Measurements from ENCODE around the gene GPRIN1. TPM values are rescaled to one million over a fixed set of nuclear protein-coding genes. Genes with fewer than 3 reads are reported as not detected.

The GPRIN1 gene
- total and polyA plus RNA-seq, 8 donors = 0.23 to 3.2 (median 0.58) TPM

DNA sequence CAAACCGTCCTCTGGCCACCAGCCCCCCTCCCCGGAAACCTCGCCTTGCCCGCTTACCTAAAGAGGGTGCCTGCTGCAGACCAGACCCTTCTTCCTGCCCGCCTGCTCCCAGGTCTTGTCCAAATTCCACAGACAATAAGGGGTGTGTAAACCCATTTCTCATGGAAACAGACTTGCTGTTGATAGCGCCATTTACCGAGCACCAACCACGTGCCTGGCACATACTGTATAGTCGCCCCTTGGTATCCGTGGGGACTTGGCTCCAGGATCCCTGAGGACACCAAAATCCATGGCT, 35.7 kb downstream of the GPRIN1 start:
- WGBS, 2 donors = 25 to 38% methylated on average over 10 of the region's 10 CpGs
- H3K4me3 ChIP-seq = no peak overlapping the region
- no peaks in the 10 kb centered on the region for H3K36me3 ChIP-seq
- intact Hi-C loops (cut with DNase I) = loop anchor here in 1 of 3 donors (10.0 kb wide), 1 partner anchor 159 kb away; the partner anchor contains the start of gene CLTB
- H3K9me3 ChIP-seq = no peaks in the 10 kb centered on the region
- no peaks in the 10 kb centered on the region for H3K4me1 ChIP-seq
- TF ChIP-seq, protein P1, sequence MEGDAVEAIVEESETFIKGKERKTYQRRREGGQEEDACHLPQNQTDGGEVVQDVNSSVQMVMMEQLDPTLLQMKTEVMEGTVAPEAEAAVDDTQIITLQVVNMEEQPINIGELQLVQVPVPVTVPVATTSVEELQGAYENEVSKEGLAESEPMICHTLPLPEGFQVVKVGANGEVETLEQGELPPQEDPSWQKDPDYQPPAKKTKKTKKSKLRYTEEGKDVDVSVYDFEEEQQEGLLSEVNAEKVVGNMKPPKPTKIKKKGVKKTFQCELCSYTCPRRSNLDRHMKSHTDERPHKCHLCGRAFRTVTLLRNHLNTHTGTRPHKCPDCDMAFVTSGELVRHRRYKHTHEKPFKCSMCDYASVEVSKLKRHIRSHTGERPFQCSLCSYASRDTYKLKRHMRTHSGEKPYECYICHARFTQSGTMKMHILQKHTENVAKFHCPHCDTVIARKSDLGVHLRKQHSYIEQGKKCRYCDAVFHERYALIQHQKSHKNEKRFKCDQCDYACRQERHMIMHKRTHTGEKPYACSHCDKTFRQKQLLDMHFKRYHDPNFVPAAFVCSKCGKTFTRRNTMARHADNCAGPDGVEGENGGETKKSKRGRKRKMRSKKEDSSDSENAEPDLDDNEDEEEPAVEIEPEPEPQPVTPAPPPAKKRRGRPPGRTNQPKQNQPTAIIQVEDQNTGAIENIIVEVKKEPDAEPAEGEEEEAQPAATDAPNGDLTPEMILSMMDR (IDR thresholded peaks at IDR 0.05) = peak in 2 of 4 donors; percentile 3 to 14
- H3K27me3 ChIP-seq = no peaks in the 10 kb centered on the region
- FAIRE-seq (no peak), DNase-seq (no peak), ATAC-seq (no peak)
- no peak overlapping the region for H3K27ac ChIP-seq

DNA sequence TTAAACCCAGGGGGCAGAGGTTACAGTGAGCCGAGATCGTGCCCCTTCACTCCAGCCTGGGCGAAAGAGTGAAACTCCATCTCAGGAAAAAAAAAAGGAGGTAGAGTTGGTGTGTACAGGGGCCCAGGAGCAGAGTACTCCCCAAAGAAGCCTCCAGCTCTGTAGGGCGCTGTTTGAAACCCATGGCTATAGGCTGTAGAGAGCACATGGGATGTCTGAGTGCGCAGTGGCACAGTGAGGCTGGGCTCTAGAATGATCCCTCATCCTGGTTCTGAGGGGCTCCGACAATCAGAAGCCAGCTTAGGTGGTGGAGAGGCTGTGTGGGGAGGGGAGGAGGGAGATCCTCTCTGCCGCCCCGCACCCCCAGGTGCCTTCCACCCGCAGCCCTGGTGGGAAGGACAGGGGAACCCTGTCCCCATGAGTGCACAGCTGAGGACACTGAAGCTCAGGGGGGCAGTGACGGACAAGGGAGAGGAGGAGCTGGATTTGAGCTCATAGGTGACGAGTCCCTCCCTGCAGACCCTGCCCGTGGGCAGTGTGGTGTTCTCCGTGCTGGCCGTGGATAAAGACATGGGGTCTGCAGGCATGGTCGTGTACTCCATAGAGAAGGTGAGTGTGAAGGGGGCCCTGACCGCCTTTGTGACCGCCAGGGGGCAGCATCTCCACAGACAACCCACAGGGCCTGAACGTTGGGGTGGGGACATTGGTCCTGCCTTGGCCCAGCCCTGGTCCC, 36.2 kb downstream of the GPRIN1 start:
- TF ChIP-seq, protein P1 (IDR thresholded peaks at IDR 0.05) = peak; percentile 54 to 84 (median 75)
- H3K27me3 ChIP-seq = no peaks in the 10 kb centered on the region
- intact Hi-C loops (cut with DNase I) = loop anchor here in 1 of 3 donors (10.0 kb wide), 1 partner anchor 159 kb away; the partner anchor contains the start of gene CLTB
- H3K4me3 ChIP-seq = no peak overlapping the region
- WGBS, 2 donors = 31 to 35% methylated on average over 15 to 18 of the region's 18 CpGs
- H3K27ac ChIP-seq = no peak overlapping the region
- peak; percentile 37 to 92 (median 66) for DNase-seq
- H3K4me1 ChIP-seq = no peaks in the 10 kb centered on the region
- ATAC-seq = peak; percentile 69 to 86 (median 80)
- H3K9me3 ChIP-seq = no peaks in the 10 kb centered on the region
- no peak for FAIRE-seq
- no peaks in the 10 kb centered on the region for H3K36me3 ChIP-seq

DNA sequence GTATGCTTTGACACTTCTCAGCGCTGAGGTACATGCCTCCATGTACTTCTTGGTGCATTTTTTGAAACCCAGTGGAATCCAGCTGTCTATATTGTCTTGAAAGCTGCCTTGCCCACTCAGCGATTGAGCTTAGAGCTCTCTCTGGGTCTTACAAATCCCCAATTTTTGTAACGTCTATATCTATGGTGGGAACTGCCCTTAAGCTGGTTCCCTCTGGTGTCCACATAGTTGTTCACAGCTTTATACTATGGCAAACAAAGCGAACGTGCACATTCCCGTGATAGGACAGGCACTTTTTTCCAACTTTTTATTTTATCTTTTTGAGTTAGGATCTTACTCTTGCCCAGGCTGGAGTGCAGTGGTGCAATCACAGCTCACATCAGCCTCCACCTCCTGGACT, 39.9 kb downstream of the GPRIN1 start:
- DNase-seq (no peak), ATAC-seq (no peak), FAIRE-seq (no peak)
- intact Hi-C loops (cut with DNase I) = loop anchor here in 1 of 3 donors (10.0 kb wide), 1 partner anchor 155 kb away; the partner anchor contains the start of gene CLTB
- WGBS, 2 donors = 42 to 48% methylated on average over 6 of the region's 6 CpGs
- H3K36me3 ChIP-seq = no peaks in the 10 kb centered on the region
- TF ChIP-seq, protein P1 (IDR thresholded peaks at IDR 0.05) = no peak
- no peaks in the 10 kb centered on the region for H3K4me1 ChIP-seq
- H3K27me3 ChIP-seq = no peaks in the 10 kb centered on the region
- no peaks in the 10 kb centered on the region for H3K9me3 ChIP-seq
- H3K27ac ChIP-seq = no peak overlapping the region
- no peak overlapping the region for H3K4me3 ChIP-seq

DNA sequence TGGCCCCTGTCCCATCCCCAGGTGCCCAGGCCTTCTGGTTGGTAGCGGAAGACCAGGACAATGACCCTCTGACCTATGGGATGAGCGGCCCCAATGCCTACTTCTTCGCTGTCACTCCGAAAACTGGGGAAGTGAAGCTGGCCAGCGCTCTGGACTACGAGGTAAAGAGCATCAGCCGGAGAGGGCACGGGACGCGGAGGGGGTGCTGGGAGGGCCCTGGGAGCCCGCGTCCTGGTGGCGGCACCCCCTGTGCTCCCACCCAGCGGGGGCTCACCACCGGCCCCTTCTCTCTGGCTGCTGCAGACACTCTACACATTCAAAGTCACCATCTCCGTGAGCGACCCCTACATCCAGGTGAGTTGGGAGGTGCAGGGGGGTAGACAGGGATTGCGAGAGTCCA, 41.3 kb downstream of the GPRIN1 start:
- Histone ChIP-seq H3K4me3 (no peak overlapping the region), H3K36me3 (no peaks in the 10 kb centered on the region), H3K27ac (no peak overlapping the region), H3K4me1 (no peaks in the 10 kb centered on the region), H3K27me3 (no peaks in the 10 kb centered on the region), H3K9me3 (no peaks in the 10 kb centered on the region)
- DNase-seq = no peak
- ATAC-seq = no peak
- TF ChIP-seq, protein P1 (IDR thresholded peaks at IDR 0.05) = no peak
- WGBS, 2 donors = 66 to 81% methylated on average over 18 of the region's 18 CpGs
- FAIRE-seq = no peak
- intact Hi-C loops (cut with DNase I) = no loop called here

DNA sequence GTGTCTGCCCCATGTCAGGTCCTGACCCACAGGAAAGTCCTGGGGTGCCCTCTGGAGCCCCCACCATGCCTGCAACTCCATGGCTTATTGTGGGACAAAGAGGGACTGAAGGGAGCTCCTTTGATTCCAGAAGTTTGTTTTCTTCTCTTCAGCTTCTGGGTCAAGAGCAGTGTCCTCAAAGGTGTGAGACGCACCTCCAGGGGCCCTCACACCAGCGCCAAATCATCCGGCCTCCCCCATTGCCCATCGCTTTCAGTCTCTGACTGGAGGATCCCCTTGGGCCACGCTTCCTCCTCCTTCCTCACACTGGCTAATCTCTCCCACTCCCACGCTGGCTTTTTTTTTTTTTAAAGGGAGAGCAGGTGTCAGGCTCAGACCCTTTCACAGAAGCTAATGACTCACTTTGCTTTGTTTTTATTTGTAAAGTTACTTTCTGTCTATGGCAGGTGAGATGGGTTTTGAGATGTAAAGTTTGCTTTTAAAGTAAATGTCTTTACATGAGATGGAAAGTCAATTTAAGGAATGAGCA, 44.1 kb downstream of the GPRIN1 start:
- DNase-seq (no peak), FAIRE-seq (no peak), ATAC-seq (no peak)
- WGBS, 2 donors = 53 to 55% methylated on average over 6 of the region's 6 CpGs
- Histone ChIP-seq H3K36me3 (no peaks in the 10 kb centered on the region), H3K27ac (no peak overlapping the region), H3K4me3 (no peak overlapping the region), H3K4me1 (no peaks in the 10 kb centered on the region), H3K9me3 (no peaks in the 10 kb centered on the region), H3K27me3 (no peaks in the 10 kb centered on the region)
- TF ChIP-seq, protein P1 (IDR thresholded peaks at IDR 0.05) = no peak
- intact Hi-C loops (cut with DNase I) = no loop called here
